Muscle layer of colon (tissue), 2 donors: ENCODE results near the gene KIF22.
"Not testable (repeated sequence)": the region's sequence is repeated elsewhere in the genome, so short reads cannot be mapped to it uniquely, and the experiment has no call there.

Source experiments
- H3K27ac ChIP-seq: one replicate; pipeline ENCODE4 v1.7.0; 2013; ENCODE audit warnings: low read depth, mild to moderate bottlenecking, low read length, moderate library complexity
- H3K27me3 ChIP-seq, 2 donors: one replicate each; pipeline ENCODE4 v1.7.0; 2013; ENCODE audit warnings: low read length in 2 of 2, mild to moderate bottlenecking in 2 of 2; ENCODE audit not compliant: insufficient read depth in 2 of 2, control insufficient read depth in 1 of 2
- H3K36me3 ChIP-seq: one replicate; pipeline ENCODE4 v1.7.0; 2013; ENCODE audit warnings: mild to moderate bottlenecking, low read length; ENCODE audit not compliant: insufficient read depth
- H3K4me1 ChIP-seq: one replicate; pipeline ENCODE4 v1.7.0; 2013; ENCODE audit warnings: mild to moderate bottlenecking, low read length; ENCODE audit not compliant: insufficient read depth
- H3K4me3 ChIP-seq, 2 donors: one replicate each; pipeline ENCODE4 v1.7.0; 2013; ENCODE audit warnings: low read length in 2 of 2, low read depth in 1 of 2, mild to moderate bottlenecking in 1 of 2, moderate library complexity in 1 of 2
- H3K9ac ChIP-seq: one replicate; pipeline ENCODE4 v1.7.0; 2013; ENCODE audit warnings: low read length
- H3K9me3 ChIP-seq: one replicate; pipeline ENCODE4 v1.7.0; 2013; ENCODE audit warnings: mild to moderate bottlenecking, low read length
- donor health status: abdominal sarcoma.
- donor health status: Adenocarcinoma of cecum.

Gene KIF22

DNA sequence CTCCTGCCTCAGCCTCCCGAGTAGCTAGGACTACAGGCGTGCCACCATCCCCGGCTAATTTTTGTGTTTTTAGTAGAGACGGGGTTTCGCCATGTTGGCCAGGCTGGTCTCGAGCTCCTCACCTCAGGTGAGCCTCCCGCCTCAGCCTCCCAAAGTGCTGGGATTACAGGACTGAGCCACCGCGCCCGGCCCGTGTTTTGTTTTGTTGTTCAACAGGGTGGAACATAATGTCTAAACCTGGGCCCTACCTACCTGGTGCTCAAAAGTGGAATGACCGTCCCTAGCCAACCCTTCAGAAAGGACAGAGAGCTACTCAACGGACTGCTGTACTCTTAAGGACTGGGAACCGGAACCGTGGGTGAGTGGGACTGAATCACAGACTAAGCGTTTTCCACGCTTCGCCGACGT lies 772 bp upstream of the KIF22 start:
- H3K9ac ChIP-seq, result peak overlapping the region; percentile 88
- H3K4me3 ChIP-seq, result peak overlapping the region; percentile 51 to 93
- H3K27me3 ChIP-seq, result no peaks in the 10 kb centered on the region
- peaks cover 16% of the 10 kb centered on the region for H3K4me1 ChIP-seq
- H3K36me3 ChIP-seq, result no peaks in the 10 kb centered on the region
- H3K9me3 ChIP-seq, result no peaks in the 10 kb centered on the region
- peak overlapping the region; percentile 96 for H3K27ac ChIP-seq

DNA sequence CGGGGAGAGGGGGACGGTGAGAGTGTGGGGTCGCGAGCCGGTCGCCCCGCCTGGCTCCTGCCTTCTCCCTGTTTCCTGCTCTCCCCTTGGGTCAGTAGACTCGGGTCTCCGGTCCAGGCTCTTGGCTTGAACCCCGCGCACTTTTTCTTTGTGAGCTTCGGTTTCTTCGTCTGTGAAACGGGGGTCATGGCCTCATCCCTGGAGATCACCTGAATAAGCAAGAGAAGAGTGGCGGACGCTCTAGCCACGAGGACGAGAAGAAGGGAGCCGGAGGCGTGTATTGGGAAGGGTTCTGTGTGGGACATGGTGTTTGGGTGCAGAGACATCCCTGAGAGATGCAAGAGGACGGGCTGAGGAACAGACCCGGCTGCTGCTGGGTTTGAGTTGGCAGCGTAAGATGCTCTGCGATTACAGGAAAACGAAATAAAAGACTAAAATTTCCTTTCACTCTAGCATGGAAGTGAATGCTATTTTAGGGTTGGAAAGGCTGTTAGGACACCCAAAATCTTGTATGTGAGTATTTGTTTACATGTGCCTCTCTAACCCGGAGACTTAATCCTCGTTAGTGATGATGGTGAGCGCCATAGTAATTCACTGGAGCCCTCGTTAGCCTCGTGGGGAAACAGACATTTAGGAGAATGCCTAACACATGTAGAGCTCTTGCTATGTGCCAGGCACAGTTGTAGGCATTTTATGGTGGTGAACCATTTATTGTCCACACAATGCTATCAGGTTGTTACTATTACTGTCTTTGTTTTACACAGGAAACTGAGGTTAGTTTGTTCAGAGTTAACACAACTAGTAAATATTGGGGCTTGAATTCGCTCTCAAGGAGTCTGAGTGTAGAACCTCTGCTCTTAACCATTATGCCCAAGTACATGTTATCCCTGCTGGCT lies 646 bp downstream of the KIF22 start:
- H3K36me3 ChIP-seq, result no peaks in the 10 kb centered on the region
- peak overlapping the region; percentile 47 for H3K27ac ChIP-seq
- H3K4me3 ChIP-seq, result peak overlapping the region; percentile 93 to 94
- peaks cover 9% of the 10 kb centered on the region for H3K4me1 ChIP-seq
- peak overlapping the region; percentile 50 for H3K9ac ChIP-seq
- H3K27me3 ChIP-seq, result no peaks in the 10 kb centered on the region
- no peaks in the 10 kb centered on the region for H3K9me3 ChIP-seq

DNA sequence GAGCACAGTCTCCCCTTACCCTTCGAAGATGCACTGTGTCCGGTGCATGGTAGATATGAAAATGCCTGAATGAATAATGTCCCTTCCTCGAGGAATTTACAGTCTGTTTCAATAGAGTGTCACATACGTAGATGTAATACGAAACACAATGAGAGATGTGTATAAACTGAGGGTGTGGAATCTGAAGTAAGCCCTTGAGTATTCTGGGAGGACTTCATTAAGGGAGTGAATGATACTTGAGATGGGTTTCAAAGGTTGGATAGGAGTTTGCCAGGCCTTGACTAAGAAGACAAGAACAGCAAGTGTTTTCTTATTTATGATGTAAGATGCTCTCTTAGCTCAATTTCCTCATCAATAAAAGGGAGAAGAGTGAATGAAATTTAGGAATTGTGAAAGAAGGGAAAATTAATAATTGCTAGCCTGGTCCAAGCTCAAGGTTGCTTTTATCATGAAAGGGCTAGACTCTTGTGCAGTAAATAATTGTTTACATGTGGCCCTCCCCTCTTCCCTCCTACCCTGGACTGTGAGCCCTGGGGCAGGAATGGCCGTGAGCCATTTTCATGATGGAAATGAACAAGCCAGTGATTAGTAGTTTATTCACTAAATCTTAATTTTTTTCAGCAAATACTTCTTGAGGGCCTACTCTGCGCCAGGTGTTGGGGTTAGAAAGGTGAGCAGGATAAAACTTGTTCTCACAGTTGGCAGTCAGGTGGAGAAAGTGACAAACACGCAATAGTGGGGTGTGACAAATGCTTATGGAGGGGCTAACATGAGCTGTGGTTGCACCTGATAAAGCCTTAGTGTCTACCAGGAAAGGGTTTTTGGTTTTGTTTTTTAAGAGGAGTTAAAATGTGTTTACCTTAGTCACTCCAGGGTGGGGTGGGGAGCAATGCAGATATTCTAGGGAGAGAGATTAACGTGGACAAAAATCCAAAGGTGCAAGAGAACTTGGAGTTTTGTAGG lies 1.6 kb downstream of the KIF22 start:
- Histone ChIP-seq H3K9ac (peak overlapping the region; percentile 50), H3K9me3 (no peaks in the 10 kb centered on the region), H3K4me3 (peak overlapping the region in 1 of 2 donors; percentile 93), H3K36me3 (peaks cover 6% of the 10 kb centered on the region), H3K27me3 (no peaks in the 10 kb centered on the region), H3K4me1 (peaks cover 9% of the 10 kb centered on the region), H3K27ac (no peak overlapping the region)

DNA sequence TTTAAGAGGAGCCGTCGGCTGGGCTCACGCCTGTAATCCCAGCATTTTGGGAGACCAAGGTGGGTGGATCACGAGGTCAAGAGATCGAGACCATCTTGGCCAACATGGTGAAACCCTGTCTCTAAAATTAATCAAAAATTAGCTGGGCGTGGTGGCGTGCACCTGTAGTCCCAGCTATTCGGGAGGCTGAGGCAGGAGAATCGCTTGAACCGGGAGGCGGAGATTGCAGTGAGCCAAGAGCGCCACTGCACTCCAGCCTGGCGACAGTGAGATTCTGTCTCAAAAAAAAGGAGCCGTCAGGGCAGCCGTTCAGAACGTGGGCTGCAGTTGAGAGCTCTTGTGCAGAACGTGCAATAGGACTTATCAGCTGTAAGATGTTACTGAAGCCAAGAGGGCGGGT lies 2.6 kb downstream of the KIF22 start:
- not testable (repeated sequence) for H3K4me1 ChIP-seq, H3K4me3 ChIP-seq, H3K27me3 ChIP-seq, H3K9me3 ChIP-seq, H3K27ac ChIP-seq, H3K9ac ChIP-seq
- H3K36me3 ChIP-seq, result peaks cover 15% of the 10 kb centered on the region

DNA sequence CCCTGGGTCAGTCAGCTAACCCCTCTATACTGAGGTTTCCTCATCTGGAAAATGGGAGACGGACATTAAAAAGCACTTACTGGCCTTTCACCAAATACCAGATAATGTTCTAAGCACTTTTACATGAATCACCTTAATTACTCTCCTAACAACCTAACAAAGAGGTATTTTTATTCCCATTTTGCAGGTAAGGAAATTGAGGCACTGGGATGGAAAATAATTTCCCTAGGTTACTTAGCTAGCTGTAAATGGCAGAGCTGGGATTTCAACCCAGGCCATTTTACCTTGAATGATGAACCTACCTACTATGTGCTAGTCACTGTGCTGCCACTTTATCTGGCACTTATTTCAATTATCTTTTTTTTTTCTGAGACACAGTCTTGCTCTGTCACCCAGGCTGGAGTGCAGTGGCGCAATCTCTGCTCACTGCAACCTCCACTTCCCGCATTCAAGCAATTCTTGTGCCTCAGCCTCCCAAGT lies 3.7 kb downstream of the KIF22 start:
- Histone ChIP-seq H3K4me1 (peaks cover 9% of the 10 kb centered on the region), H3K27ac (no peak overlapping the region), H3K36me3 (peaks cover 26% of the 10 kb centered on the region), H3K27me3 (no peaks in the 10 kb centered on the region), H3K9me3 (no peaks in the 10 kb centered on the region), H3K9ac (no peak overlapping the region), H3K4me3 (no peak overlapping the region)

DNA sequence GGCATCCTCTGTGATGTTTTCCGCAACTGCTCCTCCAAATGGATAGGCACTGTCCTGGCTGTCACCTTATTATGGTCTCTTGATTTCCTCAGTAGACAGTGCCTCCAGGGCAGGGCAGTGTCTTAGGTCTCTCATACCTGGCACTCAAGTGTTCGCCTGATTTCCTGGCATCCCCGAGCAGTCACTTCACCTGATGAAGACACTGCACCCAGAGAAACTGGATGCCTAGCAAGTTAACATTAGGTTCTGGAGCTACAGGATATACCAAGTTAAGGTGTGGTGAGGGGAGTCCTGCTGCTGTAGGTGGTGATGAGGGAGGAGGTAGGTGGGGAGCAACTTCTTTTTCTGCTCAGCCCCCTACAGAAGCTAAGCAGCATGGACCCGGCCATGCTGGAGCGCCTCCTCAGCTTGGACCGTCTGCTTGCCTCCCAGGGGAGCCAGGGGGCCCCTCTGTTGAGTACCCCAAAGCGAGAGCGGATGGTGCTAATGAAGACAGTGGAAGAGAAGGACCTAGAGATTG lies 11.9 kb downstream of the KIF22 start:
- Histone ChIP-seq H3K36me3 (peaks cover 24% of the 10 kb centered on the region), H3K4me1 (peaks cover 9% of the 10 kb centered on the region), H3K4me3 (no peak overlapping the region), H3K27me3 (no peaks in the 10 kb centered on the region), H3K27ac (no peak overlapping the region), H3K9ac (no peak overlapping the region), H3K9me3 (no peaks in the 10 kb centered on the region)

DNA sequence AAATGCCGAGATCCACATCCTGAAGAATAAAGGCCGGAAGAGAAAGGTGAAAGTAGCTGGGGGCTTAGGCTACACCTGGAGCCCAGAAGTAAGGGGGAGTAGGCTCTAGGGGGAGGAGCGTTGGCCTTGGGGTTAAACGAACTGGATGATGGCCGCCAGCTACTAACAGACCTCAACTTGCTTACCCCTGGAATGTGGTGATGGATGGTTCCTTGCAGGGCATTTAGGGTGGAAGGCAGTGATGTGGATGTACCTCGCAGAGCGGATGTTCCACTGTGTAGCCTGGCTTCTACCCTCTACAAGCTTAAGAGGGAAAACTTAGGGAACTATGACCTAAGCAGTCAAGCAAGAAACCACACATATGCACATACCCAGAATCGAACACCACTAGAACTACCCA lies 13.5 kb downstream of the KIF22 start:
- Histone ChIP-seq H3K4me1 (peaks cover 20% of the 10 kb centered on the region), H3K9me3 (no peaks in the 10 kb centered on the region), H3K36me3 (peaks cover 20% of the 10 kb centered on the region), H3K4me3 (peak overlapping the region in 1 of 2 donors; percentile 83), H3K27ac (peak overlapping the region; percentile 93), H3K9ac (peak overlapping the region; percentile 93), H3K27me3 (no peaks in the 10 kb centered on the region)

DNA sequence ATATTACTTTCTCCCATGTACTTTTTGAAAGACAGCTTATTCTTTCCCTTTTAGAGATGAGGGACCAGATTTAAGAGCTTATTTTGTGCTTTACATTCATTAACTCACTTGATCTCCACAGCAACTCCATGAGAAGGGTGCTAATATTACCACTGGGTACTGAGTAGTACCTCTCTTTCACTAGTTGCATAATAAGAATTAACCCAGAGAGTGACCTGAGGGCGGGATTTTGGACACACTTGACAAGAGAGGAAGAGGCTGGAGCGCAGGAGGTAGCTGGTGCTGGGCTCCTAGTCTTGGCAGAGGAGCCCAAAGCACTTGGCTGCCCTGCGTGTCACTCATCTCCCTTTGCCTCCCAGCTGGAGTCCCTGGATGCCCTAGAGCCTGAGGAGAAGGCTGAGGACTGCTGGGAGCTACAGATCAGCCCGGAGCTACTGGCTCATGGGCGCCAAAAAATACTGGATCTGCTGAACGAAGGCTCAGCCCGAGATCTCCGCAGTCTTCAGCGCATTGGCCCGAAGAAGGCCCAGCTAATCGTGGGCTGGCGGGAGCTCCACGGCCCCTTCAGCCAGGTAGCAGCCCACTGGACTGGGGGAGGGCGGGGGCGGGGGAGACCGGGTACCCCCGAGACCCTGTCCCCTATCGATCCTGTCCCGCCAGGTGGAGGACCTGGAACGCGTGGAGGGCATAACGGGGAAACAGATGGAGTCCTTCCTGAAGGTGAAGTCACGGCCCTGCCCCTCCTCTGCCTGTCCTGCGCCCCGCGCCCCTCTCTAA lies 14.1 kb downstream of the KIF22 start:
- Histone ChIP-seq H3K4me1 (peaks cover 26% of the 10 kb centered on the region), H3K27ac (peak overlapping the region; percentile 93), H3K9me3 (no peaks in the 10 kb centered on the region), H3K9ac (peak overlapping the region; percentile 93), H3K27me3 (no peaks in the 10 kb centered on the region), H3K4me3 (peak overlapping the region; percentile 55 to 83), H3K36me3 (peaks cover 17% of the 10 kb centered on the region)

DNA sequence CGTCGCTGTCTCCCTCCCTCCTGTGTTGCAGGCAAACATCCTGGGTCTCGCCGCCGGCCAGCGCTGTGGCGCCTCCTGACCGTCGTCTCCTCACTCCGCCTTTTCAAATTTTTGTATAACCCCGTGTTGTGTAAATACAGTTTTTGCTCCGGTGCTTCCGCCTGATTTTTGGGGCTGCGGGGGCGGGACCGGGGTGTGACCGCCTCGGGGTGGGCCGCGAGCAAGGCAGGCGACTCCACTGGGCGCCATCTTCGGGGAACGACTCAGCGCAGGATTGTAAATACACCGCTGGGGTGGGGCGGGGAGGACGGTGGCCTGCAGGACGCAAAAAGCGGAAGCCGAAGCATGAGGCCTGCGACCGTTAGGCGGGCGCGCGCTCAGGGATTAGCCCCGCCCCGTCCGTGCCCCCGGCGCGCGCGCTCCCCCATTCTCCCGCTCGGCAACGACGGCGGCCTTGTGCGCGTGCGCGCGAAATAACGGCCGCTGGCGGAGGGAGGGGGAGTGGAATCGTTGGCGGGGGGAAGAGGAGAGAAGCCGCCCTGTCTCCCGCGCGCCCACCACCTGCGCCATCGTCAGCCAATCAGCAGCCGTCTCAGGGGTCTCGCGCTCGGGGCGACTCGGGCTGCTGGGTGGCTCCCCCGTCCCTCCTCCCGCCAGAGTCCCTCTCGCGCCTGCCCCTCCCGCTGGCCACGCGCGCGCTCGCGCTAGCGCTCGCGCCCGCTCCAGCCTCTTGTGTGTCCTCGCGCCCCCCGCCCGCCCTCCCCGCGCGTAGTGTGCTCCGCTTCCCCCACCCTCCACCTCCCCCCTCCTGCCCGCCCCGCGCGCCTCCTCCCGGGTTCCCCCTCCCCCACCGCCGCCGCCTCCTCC lies 14.9 kb downstream of the KIF22 start:
- Histone ChIP-seq H3K4me1 (peaks cover 34% of the 10 kb centered on the region), H3K4me3 (peak overlapping the region; percentile 55 to 83)

DNA sequence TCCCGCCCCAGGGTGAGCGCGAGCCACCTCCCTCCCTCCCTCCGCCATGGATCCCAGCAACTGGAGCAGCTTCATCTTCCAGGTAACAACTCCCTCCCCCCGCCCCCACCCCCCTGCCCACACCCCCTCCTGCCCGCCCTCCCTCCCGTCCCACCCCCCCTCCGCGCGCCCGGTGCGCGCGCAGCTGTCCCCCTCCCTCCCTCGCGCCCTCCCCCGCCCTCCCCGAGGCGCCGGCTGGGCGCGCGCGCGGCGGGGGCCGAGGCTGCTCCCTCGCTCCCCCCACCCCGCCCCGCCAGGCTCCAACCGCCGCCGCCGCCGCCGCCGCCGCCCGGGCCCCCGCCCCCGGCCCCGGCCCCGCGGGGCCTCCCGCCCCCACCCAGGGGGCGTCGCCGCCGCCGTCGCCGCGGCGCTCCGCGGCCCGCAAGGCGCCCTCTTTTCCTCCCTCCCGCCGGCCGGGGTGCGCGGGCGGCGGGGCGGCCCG lies 15.6 kb downstream of the KIF22 start, which contains the start of gene MAZ:
TSS of gene MAZ (plus strand) at position 431 of the 481 bp plus-strand sequence. CDS start 173 bp downstream, outside the sequence.
- H3K9me3 ChIP-seq, result no peaks in the 10 kb centered on the region

More for the DNA sequence above, 14.9 kb downstream of the KIF22 start:
- Histone ChIP-seq H3K27me3 (no peaks in the 10 kb centered on the region), H3K27ac (peak overlapping the region; percentile 93), H3K9ac (peak overlapping the region; percentile 93), H3K36me3 (peaks cover 17% of the 10 kb centered on the region), H3K9me3 (no peaks in the 10 kb centered on the region)

More for the DNA sequence above, 15.6 kb downstream of the KIF22 start, which contains the start of gene MAZ:
- Histone ChIP-seq H3K36me3 (peaks cover 17% of the 10 kb centered on the region), H3K4me3 (peak within 1 kb of the TSS; percentile 55 to 83), H3K27ac (peak within 1 kb of the TSS; percentile 94), H3K27me3 (no peaks in the 10 kb centered on the region), H3K9ac (no peak within 1 kb of the TSS), H3K4me1 (peaks cover 41% of the 10 kb centered on the region)
